Mammary epithelial cell (primary cell): Measurements from ENCODE around the gene VWA5B1.

Experiments used
- CTCF ChIP-seq, 2 donors: IDR thresholded peaks in 1 of 2; conservative IDR thresholded peaks in 1 of 2; 2 replicates each; pipeline ENCODE4 v1.5.1; 2011 to 2012; ENCODE audit warnings: inconsistent platforms in 2 of 2, low read length in 2 of 2, mild to moderate bottlenecking in 2 of 2, control low read depth in 1 of 2, low read depth in 1 of 2; ENCODE audit not compliant: insufficient read depth in 1 of 2; ENCODE audit errors: extremely low read depth in 1 of 2
- EZH2 ChIP-seq: IDR thresholded peaks from 2 replicates; pipeline ENCODE4 v1.6.1; 2012; ENCODE audit warnings: low read length, inconsistent platforms, borderline replicate concordance

- TF ChIP-seq CTCF (conservative IDR thresholded peaks at IDR 0.05 in 1 of 2, IDR thresholded peaks at IDR 0.05 in 1 of 2; ENCODE audit: extremely low read depth in 1 of 2, insufficient read depth in 1 of 2, low read depth in 1 of 2, low read length in 2 of 2), result no peak
- TF ChIP-seq EZH2, result no peak
Observed at GRCh38 chr1:20399196-20399595, 108.5 kb downstream of the VWA5B1 start.
